Type B pancreatic cell (in vitro differentiated cells): ENCODE results near the gene SLC2A10. TPM values are rescaled to one million over a fixed set of nuclear protein-coding genes. Genes with fewer than 3 reads are reported as not detected.

ENCODE experiments used
- DNase-seq: peaks from one replicate; pipeline ENCODE4 v3.0.0; 2021; ENCODE audit warnings: mixed read lengths; ENCODE audit not compliant: unreplicated experiment; ENCODE audit errors: extremely low spot score
- H3K27ac Mint-ChIP-seq: 2 replicates; pipeline ENCODE4 v1.8.0; 2021; ENCODE audit warnings: mild to moderate bottlenecking, mixed read lengths
- H3K27me3 Mint-ChIP-seq: 2 replicates; pipeline ENCODE4 v1.8.0; 2021; ENCODE audit warnings: mixed read lengths
- H3K36me3 Mint-ChIP-seq: 2 replicates; pipeline ENCODE4 v1.8.0; 2021; ENCODE audit warnings: mixed read lengths
- H3K4me1 Mint-ChIP-seq: one replicate; pipeline ENCODE4 v1.8.0; 2021; ENCODE audit warnings: mixed read lengths; ENCODE audit not compliant: unreplicated experiment
- H3K4me3 Mint-ChIP-seq: 2 replicates; pipeline ENCODE4 v1.8.0; 2021; ENCODE audit warnings: mild to moderate bottlenecking, mixed read lengths
- H3K9me3 Mint-ChIP-seq: 2 replicates; pipeline ENCODE4 v1.8.0; 2021; ENCODE audit warnings: mixed read lengths
- CTCF ChIP-seq: fragments of 200-600 bp; sonication (generic); conservative IDR thresholded peaks from 2 replicates; pipeline ENCODE4 v1.5.0; 2021; ENCODE audit warnings: antibody characterized with exemption, mild to moderate bottlenecking
- total RNA-seq: library from RNA; stranded (reverse); gene quantifications from 2 replicates; pipeline ENCODE4 v1.2.1, GENCODE V29; 2021; ENCODE audit warnings: low replicate concordance

SLC2A10 gene
- total RNA-seq, 1 donor from 2014 or later = 15.8 TPM

GRCh38 chr20:46757754-46758678 lies 48.6 kb downstream of the SLC2A10 start:
- Mint-ChIP-seq H3K9me3 (no peaks in the 10 kb centered on the region), H3K27ac (peak overlapping the region; percentile 46), H3K27me3 (no peaks in the 10 kb centered on the region), H3K36me3 (no peaks in the 10 kb centered on the region), H3K4me3 (no peak overlapping the region), H3K4me1 (peaks cover 6% of the 10 kb centered on the region)
- no peak for DNase-seq
- TF ChIP-seq CTCF = peak; percentile 98

- peak; percentile 16 for TF ChIP-seq CTCF
- H3K4me1 Mint-ChIP-seq = peaks cover 6% of the 10 kb centered on the region
- H3K4me3 Mint-ChIP-seq = no peak overlapping the region
- no peaks in the 10 kb centered on the region for H3K36me3 Mint-ChIP-seq
- no peaks in the 10 kb centered on the region for H3K27me3 Mint-ChIP-seq
- H3K27ac Mint-ChIP-seq = no peak overlapping the region
- no peaks in the 10 kb centered on the region for H3K9me3 Mint-ChIP-seq
- DNase-seq = no peak
Observed at GRCh38 chr20:46758929-46759669, 49.6 kb downstream of the SLC2A10 start.

- no peak for TF ChIP-seq CTCF
- Mint-ChIP-seq H3K4me3 (no peak overlapping the region), H3K4me1 (peaks cover 6% of the 10 kb centered on the region), H3K36me3 (no peaks in the 10 kb centered on the region), H3K9me3 (no peaks in the 10 kb centered on the region), H3K27me3 (no peaks in the 10 kb centered on the region), H3K27ac (no peak overlapping the region)
- no peak for DNase-seq
Observed at GRCh38 chr20:46761566-46761965, 52.1 kb downstream of the SLC2A10 start.

GRCh38 chr20:46764068-46764467 lies 54.6 kb downstream of the SLC2A10 start:
- no peak for DNase-seq
- H3K4me3 Mint-ChIP-seq = no peak overlapping the region
- no peak for TF ChIP-seq CTCF
- no peak overlapping the region for H3K27ac Mint-ChIP-seq
- H3K4me1 Mint-ChIP-seq = no peaks in the 10 kb centered on the region
- H3K36me3 Mint-ChIP-seq = no peaks in the 10 kb centered on the region
- no peaks in the 10 kb centered on the region for H3K9me3 Mint-ChIP-seq
- no peaks in the 10 kb centered on the region for H3K27me3 Mint-ChIP-seq

- Mint-ChIP-seq H3K4me1 (no peaks in the 10 kb centered on the region), H3K36me3 (no peaks in the 10 kb centered on the region), H3K9me3 (no peaks in the 10 kb centered on the region), H3K27me3 (peaks cover under 1% of the 10 kb centered on the region), H3K27ac (no peak overlapping the region), H3K4me3 (no peak overlapping the region)
- TF ChIP-seq CTCF = no peak
- DNase-seq = no peak
Observed at GRCh38 chr20:46765506-46766120, 56.2 kb downstream of the SLC2A10 start.
